ENCODE measurements around the gene SIK2.

SIK2 gene

DNA sequence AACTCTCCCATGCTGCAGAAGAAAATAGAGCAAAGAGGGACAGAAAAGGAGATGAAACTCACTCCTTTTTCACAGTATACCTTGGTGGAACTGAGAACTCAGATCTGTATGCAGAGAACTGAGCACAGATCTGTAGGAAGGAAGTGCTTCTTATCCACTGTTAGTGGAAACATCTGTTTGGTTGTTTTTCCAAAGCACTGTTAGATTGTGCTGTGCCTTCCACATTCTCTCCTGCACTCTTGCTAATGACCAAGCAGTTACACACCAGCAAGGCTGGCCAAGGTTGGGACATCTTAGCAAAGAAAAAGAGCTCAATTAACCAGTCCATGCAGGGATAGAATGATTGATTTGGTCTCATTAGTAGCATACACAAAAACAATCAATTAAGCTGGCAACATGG lies 20.1 kb upstream of the SIK2 start:
- no peak for DNase-seq (ENCODE audit: low read depth)

DNA sequence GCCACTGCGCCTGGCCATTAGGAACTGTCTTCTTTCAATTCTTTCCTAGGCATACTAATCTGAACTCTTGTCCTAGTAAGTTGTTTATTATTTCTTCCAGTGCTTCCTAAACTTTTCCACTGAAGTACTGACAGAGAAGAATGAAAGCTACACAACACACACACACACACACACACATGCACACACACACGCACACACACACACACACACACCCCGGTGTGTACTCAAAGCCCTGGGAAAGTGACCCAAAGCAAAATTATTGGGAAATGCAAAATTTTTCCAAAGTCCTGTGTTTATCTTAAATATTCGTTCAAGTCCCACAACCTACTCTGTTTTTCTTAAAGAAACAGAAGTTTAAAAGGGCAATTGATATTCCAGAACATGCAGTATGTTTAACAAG lies 19.4 kb upstream of the SIK2 start:
- no peak for DNase-seq (ENCODE audit: low read depth)

DNA sequence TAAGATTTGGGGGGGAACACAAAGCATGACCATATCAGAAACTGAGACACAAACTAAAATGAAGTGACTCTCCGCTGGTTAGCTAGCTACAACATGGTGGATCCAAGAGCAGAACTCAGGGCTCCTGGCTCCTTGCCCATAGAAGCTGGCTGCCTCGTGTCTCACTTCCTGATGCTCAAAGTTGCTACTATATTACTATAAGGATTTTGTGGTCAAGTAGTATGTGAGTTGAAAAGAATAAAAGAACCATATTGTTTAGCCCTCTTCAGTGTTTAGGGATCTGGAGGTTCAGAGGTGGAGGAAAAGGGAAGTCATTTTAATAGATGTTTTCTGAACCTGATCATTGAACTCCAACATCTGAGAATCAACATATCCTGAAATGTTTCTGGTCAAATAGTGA lies 16.9 kb upstream of the SIK2 start:
- no peak for DNase-seq (ENCODE audit: low read depth)

DNA sequence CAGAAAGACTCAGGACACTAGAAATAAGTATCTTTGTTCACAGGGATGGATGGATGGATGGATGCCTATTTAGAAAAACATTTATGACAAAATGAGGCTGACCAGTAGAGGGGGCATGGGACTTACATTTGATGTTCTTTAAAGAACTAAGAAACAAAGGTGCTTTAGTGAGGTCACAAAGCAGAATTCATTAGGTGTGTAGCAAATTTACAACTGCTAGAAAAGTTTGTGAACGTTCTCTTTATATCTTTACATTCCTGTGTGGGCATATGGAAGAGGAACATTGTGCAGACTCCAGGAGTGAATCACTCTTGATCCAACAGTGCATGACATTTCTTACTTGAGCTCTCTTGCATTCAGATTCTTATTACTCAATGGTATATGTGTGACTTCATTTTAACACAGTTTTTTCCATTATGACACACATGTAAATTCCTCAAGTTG lies 15.8 kb upstream of the SIK2 start:
- no peak for DNase-seq (ENCODE audit: low read depth)

DNA sequence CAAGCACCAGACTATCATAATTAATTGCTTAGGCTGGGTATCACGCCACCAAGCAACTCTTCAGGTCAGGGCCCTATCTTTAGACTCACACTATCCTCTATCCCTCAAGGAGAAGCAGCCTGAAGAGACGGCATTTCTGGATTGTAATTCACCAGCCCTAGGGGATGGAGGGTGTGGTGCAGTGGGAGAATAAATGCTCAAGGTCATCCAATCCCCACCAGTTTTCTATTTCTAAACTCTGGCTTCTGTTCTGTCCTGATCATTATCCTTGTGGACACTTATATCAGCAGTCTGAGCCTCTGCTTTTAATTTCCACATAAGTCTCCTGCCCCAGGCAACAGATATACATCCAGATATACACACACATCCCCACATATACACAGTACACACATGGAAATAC lies 13.1 kb upstream of the SIK2 start:
- no peak for DNase-seq (ENCODE audit: low read depth)

DNA sequence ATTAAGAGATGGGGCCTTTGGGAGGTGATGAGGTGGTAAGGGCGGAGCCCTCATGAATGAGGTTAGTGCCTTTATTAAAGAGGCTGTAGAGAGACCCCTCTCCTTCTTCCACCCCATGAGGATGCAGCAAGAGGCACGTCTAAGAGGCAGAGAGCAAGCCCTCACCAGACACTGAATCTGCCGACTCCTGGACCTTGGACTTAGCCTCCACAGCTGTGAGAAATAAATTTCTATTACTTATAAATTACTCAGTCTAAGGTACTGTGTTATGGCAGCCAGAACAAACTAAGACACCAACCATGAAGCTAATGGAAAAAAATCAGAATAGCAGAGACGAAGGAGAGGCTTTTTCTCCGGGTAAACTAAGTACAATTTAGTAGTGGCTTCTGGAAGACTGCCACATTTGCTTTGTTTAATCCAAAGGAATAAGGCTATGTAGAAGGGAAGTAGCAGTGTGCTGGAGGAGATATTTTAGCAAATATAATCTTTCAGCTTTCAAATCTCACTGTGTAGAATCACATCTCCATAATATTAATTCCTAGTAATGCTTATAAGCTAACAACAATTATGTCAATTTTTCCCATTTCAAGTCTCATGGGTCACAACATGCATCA lies 12.3 kb upstream of the SIK2 start:
- no peak for DNase-seq (ENCODE audit: low read depth)

DNA sequence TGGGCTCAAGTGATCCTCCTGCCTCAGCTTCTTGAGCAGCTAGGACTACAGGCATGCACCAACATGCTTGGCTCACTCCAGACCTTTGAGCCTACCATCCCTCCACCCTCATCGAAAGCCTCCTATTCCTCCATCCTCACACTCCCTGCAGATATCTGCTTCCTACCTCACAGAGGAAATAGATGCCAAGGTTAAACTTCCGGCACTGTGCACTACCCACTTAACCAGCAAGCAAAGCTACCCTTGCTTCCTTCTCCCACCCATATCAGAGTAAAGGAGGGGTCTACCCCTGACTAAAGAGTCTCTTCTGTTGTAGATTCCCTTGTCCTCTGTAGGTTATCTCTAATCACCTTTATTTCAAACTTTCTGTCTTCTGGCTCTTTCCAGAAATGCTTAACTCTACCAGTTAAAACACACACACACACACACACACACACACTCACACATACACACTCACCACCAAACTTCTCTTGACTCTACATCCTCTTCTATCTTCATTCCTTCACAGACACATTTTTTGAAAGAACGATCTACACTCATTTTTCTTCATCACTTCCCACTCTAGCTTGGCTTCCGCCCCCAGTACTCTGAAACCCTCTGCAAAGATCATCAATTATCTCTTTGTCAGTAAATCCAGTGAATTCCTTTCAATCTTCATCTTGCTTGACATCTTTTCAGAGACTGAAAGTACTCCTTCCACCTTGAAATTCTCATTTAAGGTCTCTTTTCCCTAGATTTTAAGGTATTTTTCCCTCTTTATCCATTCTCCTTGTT lies 10.9 kb upstream of the SIK2 start:
- DNase-seq (ENCODE audit: low read depth): no peak

DNA sequence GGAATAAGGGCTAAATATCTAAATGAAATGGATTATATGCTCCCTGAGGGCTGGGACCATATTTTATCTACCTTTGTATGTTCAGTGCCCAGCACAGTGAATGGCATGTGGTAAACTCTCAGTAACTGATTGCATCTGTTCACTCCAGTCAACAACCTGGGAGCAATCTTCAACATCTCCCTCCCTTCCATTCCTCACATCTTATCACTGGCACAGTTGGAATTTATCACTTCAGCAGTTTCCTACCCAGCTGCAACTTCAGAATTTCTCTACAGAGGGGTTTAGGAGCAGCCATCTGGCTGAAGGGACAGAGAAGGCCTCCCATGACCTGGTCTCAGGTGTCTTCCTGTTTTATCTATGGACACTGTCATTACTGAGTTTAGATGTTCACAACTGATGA lies 9.8 kb upstream of the SIK2 start:
- DNase-seq (ENCODE audit: low read depth): no peak

DNA sequence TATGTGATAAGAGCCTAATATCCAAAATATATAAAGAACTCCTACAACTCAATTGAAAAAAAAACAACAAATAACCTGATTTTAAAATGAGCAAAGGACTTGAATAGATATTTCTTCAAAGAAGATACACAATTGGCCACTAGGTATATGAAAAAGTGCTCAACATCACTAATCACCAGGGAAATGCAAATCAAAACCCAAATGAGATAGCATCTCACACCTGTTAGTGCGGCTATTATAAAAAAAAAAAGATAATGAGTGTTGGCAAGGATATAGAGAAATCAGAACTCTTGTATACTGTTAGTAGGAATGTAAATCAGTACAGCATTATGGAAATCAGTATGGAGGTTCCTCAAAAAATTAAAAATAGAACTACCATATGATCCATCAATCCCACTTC lies 5.9 kb upstream of the SIK2 start:
- no peak for DNase-seq (ENCODE audit: low read depth)

DNA sequence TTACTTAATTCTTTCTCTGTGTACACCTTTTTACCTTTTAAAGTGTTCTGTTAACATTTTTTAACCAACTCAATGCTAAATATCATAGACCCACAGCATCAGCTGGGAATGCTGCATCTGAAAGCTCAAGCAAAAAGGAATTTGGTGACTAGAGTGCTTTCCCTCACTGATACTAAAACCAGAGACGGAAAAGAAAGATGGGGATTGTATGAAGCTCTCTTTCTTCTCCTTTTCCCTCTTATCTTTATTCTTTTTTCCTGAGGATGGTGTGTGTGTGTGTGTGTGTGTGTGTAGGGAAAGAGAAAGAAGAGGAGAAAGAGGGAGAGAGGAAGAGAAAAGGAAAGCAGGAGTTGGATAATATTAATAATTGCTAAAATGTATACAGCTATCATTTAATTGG lies 4.1 kb upstream of the SIK2 start:
- DNase-seq (ENCODE audit: low read depth): no peak

DNA sequence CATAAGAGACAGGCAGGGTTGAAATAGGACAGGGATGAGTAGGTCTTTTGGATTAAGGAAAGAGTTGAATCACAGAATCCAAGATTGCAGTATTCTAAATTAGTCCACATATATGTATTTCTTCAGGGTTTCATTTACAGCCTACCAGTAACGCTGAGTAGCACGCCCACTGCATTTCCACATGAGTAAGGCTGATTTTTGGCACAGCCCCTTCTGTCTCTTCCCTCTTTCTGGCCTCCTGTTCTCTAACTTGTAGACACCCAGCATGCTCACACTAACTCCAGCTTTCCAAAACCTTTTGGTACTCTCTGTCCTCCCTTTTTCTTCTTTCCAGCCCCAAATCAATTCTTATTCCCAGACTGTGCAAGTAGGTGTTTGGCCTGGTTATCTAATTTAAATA lies 3.7 kb upstream of the SIK2 start:
- no peak for DNase-seq (ENCODE audit: low read depth)

DNA sequence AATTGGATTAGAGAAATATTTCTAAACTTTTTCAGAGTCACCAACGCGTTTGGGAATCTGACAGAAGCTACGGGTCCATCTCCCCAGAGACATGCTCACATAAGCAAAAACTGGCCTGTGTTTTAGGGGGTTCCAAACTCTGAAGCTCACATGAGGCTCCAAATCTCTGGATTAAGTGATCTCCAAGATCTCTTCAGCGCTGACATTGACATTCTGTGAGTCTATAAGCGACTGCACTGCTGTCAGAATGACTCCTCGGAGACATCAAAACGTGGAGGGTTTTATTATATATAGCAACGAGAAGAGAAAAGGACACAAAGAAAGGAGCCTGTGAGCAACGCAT lies 642 bp upstream of the SIK2 start:
- DNase-seq (ENCODE audit: low read depth): no peak

DNA sequence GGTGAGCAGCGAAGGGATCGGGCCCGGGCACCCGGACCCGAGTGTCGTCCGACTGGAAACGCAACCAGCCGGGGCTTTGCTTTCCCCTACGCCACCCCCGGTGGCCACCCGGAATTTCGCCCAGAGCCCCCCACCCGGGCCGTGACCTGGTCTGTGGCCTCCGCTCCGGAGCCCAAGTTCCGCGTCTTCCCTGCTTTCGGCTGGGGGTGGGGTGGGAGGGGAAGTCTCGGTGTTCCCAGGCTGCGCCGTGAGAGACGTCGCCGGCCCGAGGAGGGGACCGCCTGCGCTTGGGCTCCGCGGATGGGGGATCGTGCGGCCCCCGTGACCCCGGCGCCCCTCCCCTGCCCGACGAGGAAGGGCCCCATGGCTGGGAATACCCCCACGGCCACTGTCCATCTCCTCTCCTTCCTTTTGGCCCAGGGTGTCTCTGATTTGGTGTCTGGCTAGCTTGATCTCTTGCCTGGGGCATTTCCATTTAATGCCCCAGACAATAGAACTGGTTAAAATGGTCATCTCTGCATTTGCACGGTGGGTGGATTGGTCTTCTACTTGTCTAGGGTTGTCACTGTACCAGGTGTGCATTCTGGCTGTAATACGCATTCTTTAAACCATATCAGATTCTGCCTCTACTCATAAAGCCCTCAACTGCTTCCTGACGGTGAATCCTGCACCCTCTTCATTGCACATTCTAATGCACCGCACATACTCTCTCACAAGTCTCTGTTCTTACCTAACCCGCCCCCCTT lies 789 bp downstream of the SIK2 start:
- DNase-seq (ENCODE audit: low read depth): no peak

DNA sequence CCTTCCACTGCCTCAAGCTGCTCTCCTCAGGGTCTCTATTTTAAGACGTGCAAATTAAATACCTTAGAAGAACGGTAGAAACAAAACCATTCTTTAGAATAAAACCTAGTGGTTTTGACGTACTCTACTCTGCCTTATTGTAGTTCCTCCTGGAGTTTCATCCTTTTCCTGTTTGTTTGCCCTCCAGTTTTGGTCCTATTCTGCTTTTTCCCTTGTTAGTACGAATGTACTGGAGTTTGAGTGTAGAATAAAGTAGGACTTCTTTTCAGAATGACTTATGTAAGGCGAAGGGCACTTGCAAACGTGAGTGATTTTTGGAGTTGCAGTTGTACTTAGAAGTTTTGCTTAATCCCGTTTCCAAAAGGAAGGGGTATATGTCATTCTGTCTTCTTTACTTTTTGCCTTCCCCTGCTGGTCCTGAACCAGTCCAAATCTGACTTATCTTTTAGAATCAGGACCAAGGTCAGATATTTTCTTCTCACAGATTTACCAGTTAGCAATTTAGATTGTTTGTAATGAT lies 1.4 kb downstream of the SIK2 start:
- DNase-seq (ENCODE audit: low read depth): no peak

DNA sequence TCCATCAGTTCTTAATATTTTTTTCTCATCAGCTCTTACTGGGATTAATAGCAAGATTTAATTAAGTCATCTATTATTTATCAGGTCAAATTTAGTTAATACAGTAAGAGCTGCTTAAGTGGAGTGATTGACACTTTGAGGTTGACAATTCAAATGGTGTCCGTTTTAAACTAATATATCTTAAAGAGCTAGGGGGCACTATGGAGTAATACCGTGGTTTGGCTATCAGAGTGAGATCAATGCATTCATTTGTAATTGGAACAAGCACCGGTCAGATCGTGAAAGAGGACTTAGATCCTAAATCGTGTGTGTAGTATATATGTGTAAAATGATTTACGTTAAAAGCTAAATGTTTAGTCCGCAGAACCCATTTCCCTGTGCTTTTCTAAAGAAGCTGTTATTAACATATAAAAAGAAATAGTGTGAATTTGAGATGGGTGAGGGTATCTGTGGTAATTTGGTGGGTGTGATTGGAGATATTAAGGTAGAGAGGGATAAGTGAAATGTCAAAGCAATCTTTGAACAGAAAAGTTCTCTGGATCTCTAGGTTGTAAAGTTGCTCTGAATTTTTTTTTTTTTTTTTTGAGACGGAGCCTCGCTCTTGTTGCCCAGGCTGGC lies 2.3 kb downstream of the SIK2 start:
- DNase-seq (ENCODE audit: low read depth): no peak

DNA sequence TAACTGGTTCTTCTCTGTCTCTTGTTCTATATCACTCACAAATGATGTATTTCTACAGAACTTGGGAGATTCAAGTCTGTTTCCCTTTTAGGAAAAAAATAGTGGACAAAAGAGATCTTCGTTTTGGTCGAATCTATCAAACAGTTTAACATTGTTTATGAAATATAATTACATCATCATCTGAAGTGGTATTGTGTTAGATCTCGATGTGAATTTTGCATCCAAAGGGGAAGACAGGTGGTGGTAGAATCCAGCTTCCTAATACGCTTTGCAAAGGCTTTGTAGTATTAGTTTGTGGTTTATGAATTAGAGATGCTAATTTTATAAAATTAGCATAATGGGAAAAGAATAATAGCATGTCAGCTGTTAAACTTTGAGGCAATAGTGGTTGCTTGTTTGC lies 3.4 kb downstream of the SIK2 start:
- DNase-seq (ENCODE audit: low read depth): no peak

DNA sequence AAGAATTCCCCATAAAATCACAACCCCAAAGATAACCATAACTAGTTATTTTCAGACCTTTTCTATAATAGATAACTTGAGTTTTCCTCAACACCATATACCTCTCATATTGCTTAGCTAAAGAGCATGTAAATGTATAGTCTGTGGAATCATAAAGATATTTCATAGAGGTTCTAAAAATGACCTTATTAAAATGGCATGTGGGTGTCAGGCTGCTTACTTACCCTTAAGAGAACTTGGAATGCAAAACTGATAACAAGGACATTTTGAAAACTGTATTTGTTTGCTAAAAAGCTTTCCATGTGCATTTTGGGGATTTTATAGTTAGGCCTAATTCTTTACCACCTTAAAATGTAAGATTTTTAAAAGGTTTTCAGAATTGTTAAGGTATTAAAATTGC lies 4.7 kb downstream of the SIK2 start:
- no peak for DNase-seq (ENCODE audit: low read depth)

DNA sequence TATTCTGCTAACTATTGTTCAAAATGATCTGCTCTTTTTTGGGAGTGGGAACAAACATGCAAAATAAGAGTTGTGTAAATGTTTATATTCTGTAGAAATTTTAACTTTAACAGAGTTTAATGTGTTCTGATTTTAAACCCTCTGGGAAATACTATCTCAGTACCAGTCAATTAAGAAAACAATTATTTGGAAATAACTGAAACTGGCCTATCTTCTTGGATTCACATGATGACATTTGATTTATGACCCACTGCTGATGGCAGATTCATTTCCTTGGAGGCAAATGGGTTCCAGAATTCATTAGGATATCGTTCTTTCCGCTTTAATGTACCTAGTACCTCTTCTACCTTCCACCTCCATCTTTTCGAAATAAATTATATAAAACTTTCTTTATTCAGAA lies 5.5 kb downstream of the SIK2 start:
- no peak for DNase-seq (ENCODE audit: low read depth)

DNA sequence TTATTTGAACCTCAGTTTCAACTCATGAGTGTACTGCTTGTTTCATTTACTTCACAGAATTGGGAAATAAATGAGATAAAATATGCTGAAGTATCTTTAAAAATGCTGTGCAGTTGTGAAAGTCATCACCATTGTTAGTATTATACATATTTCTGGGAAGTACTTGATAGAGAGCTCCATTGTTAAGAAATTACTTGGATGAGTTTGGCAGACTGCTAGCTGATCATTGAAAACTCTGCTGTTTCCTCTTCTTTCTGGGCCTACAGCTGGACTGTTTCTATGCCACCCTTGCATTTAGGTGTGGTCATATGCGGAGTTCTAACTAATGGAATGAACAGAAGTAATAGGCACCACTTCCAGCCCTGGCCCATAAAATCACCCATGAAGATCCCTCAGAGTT lies 10.0 kb downstream of the SIK2 start:
- no peak for DNase-seq (ENCODE audit: low read depth)

DNA sequence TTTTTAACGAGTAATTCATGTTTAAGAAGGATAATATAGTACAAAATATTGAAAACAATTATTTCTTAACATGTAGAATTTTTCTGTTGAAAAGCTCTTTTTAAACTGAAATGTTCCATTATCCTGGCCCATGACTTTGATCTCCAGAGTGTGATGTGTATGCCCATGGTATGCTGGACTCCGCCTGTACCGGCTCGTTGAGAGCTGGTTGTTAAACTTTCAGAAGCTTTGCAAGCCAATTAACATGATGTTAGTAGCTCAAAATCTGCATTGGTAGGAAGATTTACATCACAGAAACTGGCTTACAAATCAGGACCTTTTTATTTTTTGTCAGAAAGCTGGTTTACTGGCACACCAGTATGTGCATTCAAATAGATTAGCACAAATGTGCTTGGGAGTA lies 15.0 kb downstream of the SIK2 start:
- DNase-seq (ENCODE audit: low read depth): no peak

DNA sequence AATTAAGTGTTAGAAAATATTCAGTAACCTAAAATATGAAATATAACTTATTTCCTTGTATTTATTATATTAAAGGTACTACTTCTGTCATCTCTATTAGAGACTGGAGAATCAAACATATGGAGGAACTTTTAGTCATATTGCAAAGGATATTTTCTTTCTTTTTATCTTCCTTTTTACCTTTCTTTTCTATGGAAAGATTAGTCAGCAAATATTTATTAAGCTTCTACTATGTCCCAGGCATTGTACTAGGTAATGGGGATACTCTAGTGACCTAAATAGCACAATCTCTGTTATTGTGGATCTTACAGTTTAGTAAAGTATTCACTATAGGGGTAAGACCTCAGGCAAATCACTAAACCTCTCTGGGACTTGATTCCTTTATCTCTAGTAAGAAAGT lies 18.3 kb downstream of the SIK2 start:
- no peak for DNase-seq (ENCODE audit: low read depth)

DNA sequence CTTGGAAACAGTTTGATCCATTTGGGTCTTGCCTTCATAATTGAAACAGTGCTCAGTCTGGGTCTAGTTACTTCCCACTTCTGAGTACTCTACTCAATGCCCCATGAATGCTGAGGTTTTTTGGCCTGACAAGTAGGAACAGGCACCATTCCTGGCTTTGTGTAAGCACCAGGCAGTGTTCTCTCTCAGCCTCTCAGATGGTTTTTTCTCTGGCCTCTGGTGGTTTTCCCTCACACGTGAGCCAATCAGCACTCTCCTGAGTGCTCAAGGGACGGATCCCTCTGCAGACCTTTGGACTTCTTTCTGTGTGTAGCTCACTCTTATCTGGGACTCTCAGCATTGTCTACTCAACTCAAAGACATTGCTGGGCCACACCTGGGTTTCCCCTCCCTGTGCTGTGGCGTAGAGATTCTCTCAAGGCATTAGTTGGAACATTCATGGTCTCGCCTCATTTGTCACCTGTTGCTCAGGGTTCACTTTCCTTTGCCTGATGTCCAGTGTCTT lies 21.3 kb downstream of the SIK2 start:
- no peak for DNase-seq (ENCODE audit: low read depth)

DNA sequence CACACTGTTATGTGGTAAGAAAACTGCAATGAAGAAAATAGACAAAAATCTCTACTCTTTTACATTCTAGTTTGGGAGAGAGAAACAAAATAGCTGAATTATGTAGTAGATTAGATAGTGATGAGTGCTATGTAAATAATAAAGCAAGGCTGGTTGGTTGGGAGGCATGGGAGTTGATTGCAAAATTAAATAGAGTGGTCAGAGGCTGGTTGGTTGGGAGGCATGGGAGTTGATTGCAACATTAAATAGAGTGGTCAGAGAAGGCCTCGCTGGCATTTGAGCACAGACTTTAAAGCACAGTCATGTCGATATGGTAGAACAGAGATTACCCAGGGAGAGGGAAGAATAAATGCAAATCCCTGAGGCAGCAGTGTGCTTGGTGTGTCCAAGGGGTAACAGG lies 22.4 kb downstream of the SIK2 start:
- no peak for DNase-seq (ENCODE audit: low read depth)

Measured in activated T-cell treated with anti-CD3 and anti-CD28 coated beads for 48 hours (primary cell).